NCI-H146 treated with DMSO at 0.1 percent for 48 hours (cell line): ENCODE results near the gene CSNK2B.
"Not testable (repeated sequence)": the region's sequence is repeated elsewhere in the genome, so short reads cannot be mapped to it uniquely, and the experiment has no call there.

Experiments
- DNase-seq: peaks from one replicate; lab custom pipeline; 2025; ENCODE audit not compliant: unreplicated experiment; lab: John Stamatoyannopoulos, UW

The CSNK2B gene

GRCh38 chr6:31687860-31688693 lies 22.2 kb downstream of the CSNK2B start:
- DNase-seq: no peak

GRCh38 chr6:31689249-31690110 lies 23.6 kb downstream of the CSNK2B start:
- no peak for DNase-seq

GRCh38 chr6:31690231-31691077 lies 24.6 kb downstream of the CSNK2B start:
- DNase-seq: no peak

- DNase-seq: no peak
These were observed 25.2 kb downstream of the CSNK2B start for GRCh38 chr6:31691078-31691463.

- no peak for DNase-seq
These were observed 25.8 kb downstream of the CSNK2B start for GRCh38 chr6:31691564-31692108.

GRCh38 chr6:31692353-31692752 lies 26.5 kb downstream of the CSNK2B start:
- DNase-seq: no peak

- DNase-seq: no peak
These were observed 27.0 kb downstream of the CSNK2B start for GRCh38 chr6:31692886-31693285.

- DNase-seq: no peak
These were observed 27.7 kb downstream of the CSNK2B start for GRCh38 chr6:31693535-31693934.

- DNase-seq: no peak
These were observed 31.7 kb downstream of the CSNK2B start for GRCh38 chr6:31697555-31697954.

GRCh38 chr6:31700740-31701401 lies 35.0 kb downstream of the CSNK2B start:
- no peak for DNase-seq

- DNase-seq: peak; percentile 44
These were observed 36.0 kb downstream of the CSNK2B start for GRCh38 chr6:31701666-31702404.

GRCh38 chr6:31702405-31702818 lies 36.5 kb downstream of the CSNK2B start:
- DNase-seq: no peak

- DNase-seq: peak; percentile 89
These were observed 37.2 kb downstream of the CSNK2B start, which contains the start of gene ABHD16A for GRCh38 chr6:31702819-31703716. ABHD16A (minus strand) TSS chr6:31703324; CDS start chr6:31703281, 43 bp downstream.

- DNase-seq: no peak
These were observed 40.1 kb downstream of the CSNK2B start for GRCh38 chr6:31705931-31706330.

GRCh38 chr6:31706599-31706998 lies 40.7 kb downstream of the CSNK2B start, which contains the start of gene LY6G6F:
LY6G6F (plus strand) TSS chr6:31706866; CDS start chr6:31706907, 41 bp downstream.
- no peak for DNase-seq

- no peak for DNase-seq
These were observed 41.8 kb downstream of the CSNK2B start for GRCh38 chr6:31707701-31708100.

- DNase-seq: no peak
These were observed 42.3 kb downstream of the CSNK2B start for GRCh38 chr6:31708224-31708623.

- not testable (repeated sequence) for DNase-seq
These were observed 43.3 kb downstream of the CSNK2B start for GRCh38 chr6:31709157-31709556.
